ENCODE data around the gene KRTAP20-1. TPM values are rescaled to one million over a fixed set of nuclear protein-coding genes. Genes with fewer than 3 reads are reported as not detected.

Gene KRTAP20-1
- total RNA-seq, 3 donors from 2014 or later, result not detected

DNA sequence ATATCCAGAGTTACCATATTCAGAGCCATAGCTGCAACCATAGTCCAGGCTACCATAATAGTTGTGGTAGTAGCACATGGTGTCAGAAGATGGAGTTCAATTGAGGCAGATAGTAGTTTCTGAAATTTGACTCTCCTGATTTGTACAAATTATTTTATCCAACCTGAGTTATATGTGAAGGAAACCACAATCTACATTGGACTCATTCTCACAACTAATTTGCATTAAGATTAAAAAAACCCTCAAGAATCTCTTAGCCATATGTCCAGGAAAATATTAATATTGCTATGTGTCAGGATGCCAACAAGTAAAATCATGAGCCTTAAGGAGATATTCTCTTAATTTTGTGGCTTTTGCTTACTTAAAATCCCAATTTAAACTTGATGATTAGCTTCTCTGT, 25.9 kb upstream of the KRTAP20-1 start, which contains the start of gene KRTAP22-2:
Gene KRTAP22-2 (minus strand): TSS at position 101 of the 400 bp plus-strand sequence.
- TF ChIP-seq, protein P1, sequence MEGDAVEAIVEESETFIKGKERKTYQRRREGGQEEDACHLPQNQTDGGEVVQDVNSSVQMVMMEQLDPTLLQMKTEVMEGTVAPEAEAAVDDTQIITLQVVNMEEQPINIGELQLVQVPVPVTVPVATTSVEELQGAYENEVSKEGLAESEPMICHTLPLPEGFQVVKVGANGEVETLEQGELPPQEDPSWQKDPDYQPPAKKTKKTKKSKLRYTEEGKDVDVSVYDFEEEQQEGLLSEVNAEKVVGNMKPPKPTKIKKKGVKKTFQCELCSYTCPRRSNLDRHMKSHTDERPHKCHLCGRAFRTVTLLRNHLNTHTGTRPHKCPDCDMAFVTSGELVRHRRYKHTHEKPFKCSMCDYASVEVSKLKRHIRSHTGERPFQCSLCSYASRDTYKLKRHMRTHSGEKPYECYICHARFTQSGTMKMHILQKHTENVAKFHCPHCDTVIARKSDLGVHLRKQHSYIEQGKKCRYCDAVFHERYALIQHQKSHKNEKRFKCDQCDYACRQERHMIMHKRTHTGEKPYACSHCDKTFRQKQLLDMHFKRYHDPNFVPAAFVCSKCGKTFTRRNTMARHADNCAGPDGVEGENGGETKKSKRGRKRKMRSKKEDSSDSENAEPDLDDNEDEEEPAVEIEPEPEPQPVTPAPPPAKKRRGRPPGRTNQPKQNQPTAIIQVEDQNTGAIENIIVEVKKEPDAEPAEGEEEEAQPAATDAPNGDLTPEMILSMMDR (IDR thresholded peaks at IDR 0.05), result no peak
- ATAC-seq (no peak), DNase-seq (no peak)
- Histone ChIP-seq H3K4me3 (no peak within 1 kb of the TSS), H3K4me1 (ENCODE audit: low read depth) (no peaks in the 10 kb centered on the region), H3K9me3 (peaks cover 44% of the 10 kb centered on the region), H3K36me3 (ENCODE audit: low read depth) (no peaks in the 10 kb centered on the region)
- intact Hi-C loops (cut with DNase I, micrococcal nuclease), result no loop called here

DNA sequence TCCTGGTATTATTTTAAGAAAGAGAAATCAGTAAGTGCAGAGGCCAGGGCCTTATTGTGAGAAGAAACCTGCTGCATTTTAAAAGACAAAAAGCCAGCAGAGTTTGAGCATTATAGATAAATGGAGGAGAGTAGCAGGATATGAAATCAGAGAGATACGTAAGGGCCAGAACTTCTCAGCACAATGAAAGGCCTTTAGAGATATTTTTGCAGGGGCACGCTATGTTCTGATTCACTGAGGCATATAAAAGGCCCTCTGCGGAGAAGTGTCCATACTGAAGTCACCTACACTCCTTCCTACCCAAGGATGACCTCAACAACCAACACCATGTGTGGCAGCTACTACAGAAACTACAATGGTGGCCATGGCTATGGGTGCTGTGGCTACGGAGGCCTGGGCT, 24.1 kb upstream of the KRTAP20-1 start, which contains the start of gene KRTAP6-3:
Gene KRTAP6-3 (plus strand): TSS at position 301 of the 400 bp plus-strand sequence. CDS start 6 bp downstream, at position 307.
- ATAC-seq (no peak), DNase-seq (no peak)
- intact Hi-C loops (cut with DNase I, micrococcal nuclease), result no loop called here
- no peaks in the 10 kb centered on the region for H3K36me3 ChIP-seq (ENCODE audit: low read depth)
- TF ChIP-seq, protein P1 (IDR thresholded peaks at IDR 0.05), result no peak
- no peaks in the 10 kb centered on the region for H3K4me1 ChIP-seq (ENCODE audit: low read depth)
- no peak within 1 kb of the TSS for H3K4me3 ChIP-seq
- H3K9me3 ChIP-seq, result peaks cover 44% of the 10 kb centered on the region

DNA sequence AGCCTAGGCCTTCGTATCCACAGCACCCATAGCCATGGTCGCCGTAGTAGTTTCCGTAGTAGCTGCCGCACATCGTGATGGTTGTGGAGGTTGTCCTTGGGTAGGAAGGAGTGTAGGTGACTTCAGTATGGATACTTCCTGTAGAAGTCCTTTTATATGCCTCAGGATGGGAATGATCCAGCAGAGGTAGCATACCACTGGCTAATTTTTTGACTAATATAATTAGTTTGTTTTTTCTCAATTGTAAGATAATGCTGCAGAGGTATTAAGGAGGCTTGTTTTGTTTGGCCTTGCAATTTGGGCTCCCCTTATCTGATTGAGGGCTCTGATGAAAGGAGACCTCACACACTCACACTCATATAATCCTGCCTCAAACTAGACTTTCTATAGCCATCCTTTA, 17.4 kb upstream of the KRTAP20-1 start, which contains the start of gene KRTAP6-2:
Gene KRTAP6-2 (minus strand): TSS at position 101 of the 400 bp plus-strand sequence. CDS start 28 bp downstream, at position 73.
- TF ChIP-seq, protein P1 (IDR thresholded peaks at IDR 0.05), result no peak
- DNase-seq (no peak), ATAC-seq (no peak)
- intact Hi-C loops (cut with DNase I, micrococcal nuclease), result no loop called here
- H3K36me3 ChIP-seq (ENCODE audit: low read depth), result no peaks in the 10 kb centered on the region
- peaks cover 45% of the 10 kb centered on the region for H3K9me3 ChIP-seq
- H3K4me1 ChIP-seq (ENCODE audit: low read depth), result no peaks in the 10 kb centered on the region
- no peak within 1 kb of the TSS for H3K4me3 ChIP-seq

DNA sequence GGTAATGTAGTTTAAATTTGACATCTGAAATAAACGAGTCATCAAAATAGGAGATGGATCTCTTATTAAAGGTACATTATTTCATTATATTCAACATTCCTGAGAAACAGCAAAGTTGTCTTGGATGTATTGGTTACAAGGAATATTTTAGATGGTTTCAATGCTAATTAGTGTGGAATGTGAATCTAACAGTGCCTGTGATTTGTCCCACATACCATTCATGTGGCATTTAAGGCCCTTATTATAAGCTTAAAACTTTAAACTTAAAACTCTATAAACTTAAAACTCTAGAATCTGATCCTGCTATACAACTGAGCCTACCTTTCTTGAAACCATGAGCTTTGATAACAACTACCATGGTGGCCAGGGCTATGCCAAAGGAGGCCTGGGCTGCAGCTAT, 15.4 kb upstream of the KRTAP20-1 start, which contains the start of gene KRTAP22-1:
Gene KRTAP22-1 (plus strand): TSS at position 301 of the 400 bp plus-strand sequence.
- H3K9me3 ChIP-seq, result peaks cover 44% of the 10 kb centered on the region
- no peaks in the 10 kb centered on the region for H3K36me3 ChIP-seq (ENCODE audit: low read depth)
- TF ChIP-seq, protein P1 (IDR thresholded peaks at IDR 0.05), result no peak
- no peak for ATAC-seq
- no peak within 1 kb of the TSS for H3K4me3 ChIP-seq
- H3K4me1 ChIP-seq (ENCODE audit: low read depth), result no peaks in the 10 kb centered on the region
- intact Hi-C loops (cut with DNase I, micrococcal nuclease), result no loop called here
- no peak for DNase-seq

DNA sequence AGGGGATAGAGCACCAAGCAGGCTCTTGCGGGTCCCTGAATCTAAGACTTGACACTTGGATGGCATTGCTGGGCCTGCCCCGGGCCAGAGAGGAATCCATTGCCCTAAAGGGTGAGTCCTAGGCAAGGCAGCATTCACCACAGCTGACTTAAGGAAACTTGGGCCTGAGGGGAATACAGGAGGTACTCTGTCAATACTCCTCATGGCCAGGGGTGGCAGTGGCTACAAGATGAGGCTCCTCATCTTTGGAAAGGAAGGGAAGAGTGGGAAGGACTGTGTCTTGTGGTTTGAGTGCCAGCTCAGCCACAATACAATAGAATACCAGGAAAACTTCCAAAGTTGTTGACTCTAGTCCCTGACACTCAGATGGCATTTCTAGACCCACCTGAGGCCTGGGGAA, 10.3 kb upstream of the KRTAP20-1 start:
- ATAC-seq, result no peak
- DNase-seq, result no peak
- Histone ChIP-seq H3K4me1 (ENCODE audit: low read depth) (no peaks in the 10 kb centered on the region), H3K9me3 (peaks cover 48% of the 10 kb centered on the region), H3K36me3 (ENCODE audit: low read depth) (no peaks in the 10 kb centered on the region), H3K4me3 (no peak overlapping the region)
- TF ChIP-seq, protein P1 (IDR thresholded peaks at IDR 0.05), result no peak
- intact Hi-C loops (cut with DNase I, micrococcal nuclease), result no loop called here

Measured in mucosa of descending colon (tissue), 3 donors.